ENCODE data around the gene CACNA1A.

DNA sequence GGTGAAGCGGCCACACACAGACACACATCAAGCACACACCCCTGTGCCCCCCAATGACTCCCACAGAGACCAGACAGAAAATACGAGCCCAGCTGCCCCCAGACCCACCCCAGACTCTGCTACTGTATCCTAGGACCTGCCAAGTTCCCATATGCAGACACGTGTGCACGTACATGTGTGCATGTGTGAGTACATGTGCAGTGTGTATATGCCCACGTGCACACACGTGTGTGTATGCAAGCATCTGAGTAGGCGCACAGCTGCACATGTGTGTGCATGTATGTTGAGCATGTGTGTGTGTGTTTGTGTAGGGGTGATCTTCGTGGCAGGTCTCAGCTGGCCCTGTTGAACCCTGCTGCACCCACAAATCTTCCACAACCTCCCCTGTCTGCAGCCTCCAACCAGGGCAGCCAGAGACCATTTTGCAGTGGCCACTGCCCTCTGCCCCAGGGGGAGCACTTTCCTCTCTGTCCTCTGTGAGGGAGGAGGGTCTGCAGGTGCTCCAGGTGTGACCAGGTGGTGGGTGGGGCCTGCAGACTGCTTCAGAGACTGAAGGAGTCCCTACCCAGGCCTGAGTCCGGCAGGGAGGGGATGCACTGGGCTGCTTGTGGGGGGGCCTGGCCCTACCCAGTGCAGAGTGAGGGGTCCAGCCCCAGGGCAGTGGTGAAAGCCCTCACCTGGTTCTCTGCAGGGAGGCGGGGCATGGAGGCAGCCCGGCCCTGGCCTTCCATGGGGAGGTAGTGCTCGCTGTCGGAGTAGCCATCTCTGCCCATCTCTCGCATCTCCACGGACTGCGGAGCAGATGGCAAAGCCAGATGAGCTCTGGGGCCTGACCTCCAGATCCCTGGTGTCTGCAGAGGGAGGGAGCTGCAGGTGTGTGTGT lies 294.6 kb downstream of the CACNA1A start:
- TF ChIP-seq, protein P1, sequence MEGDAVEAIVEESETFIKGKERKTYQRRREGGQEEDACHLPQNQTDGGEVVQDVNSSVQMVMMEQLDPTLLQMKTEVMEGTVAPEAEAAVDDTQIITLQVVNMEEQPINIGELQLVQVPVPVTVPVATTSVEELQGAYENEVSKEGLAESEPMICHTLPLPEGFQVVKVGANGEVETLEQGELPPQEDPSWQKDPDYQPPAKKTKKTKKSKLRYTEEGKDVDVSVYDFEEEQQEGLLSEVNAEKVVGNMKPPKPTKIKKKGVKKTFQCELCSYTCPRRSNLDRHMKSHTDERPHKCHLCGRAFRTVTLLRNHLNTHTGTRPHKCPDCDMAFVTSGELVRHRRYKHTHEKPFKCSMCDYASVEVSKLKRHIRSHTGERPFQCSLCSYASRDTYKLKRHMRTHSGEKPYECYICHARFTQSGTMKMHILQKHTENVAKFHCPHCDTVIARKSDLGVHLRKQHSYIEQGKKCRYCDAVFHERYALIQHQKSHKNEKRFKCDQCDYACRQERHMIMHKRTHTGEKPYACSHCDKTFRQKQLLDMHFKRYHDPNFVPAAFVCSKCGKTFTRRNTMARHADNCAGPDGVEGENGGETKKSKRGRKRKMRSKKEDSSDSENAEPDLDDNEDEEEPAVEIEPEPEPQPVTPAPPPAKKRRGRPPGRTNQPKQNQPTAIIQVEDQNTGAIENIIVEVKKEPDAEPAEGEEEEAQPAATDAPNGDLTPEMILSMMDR (IDR thresholded peaks at IDR 0.05; ENCODE audit: low read length) = no peak
- no peak for TF ChIP-seq EZH2phosphoT487 (IDR thresholded peaks at IDR 0.05; ENCODE audit: low read length)

All from MM.1S (cell line).